GM19023 (cell line): Measurements from ENCODE around the gene PTH2.
"Not testable (repeated sequence)": the region's sequence is repeated elsewhere in the genome, so short reads cannot be mapped to it uniquely, and the experiment has no call there.

Source experiments
- ATAC-seq: cut with Tn5 transposase; IDR thresholded peaks from one replicate; pipeline ENCODE4 v1.9.1; 2021; ENCODE audit warnings: mild to moderate bottlenecking, moderate library complexity; ENCODE audit not compliant: unreplicated experiment

The PTH2 gene

GRCh38 chr19:49390131-49390928 lies 32.9 kb downstream of the PTH2 start:
- ATAC-seq: no peak

- ATAC-seq: no peak
Measured at GRCh38 chr19:49389406-49389805, 33.8 kb downstream of the PTH2 start.

GRCh38 chr19:49387936-49388372 lies 35.3 kb downstream of the PTH2 start, which contains the start of gene KASH5:
TSS of gene KASH5 (plus strand) at chr19:49388249. CDS start at chr19:49390884, 2,635 bp downstream.
- ATAC-seq: no peak

GRCh38 chr19:49383599-49383998 lies 39.6 kb downstream of the PTH2 start:
- no peak for ATAC-seq

- ATAC-seq: no peak
Measured at GRCh38 chr19:49382639-49383038, 40.6 kb downstream of the PTH2 start.

- no peak for ATAC-seq
Measured at GRCh38 chr19:49380391-49380790, 42.9 kb downstream of the PTH2 start.

GRCh38 chr19:49378512-49378911 lies 44.7 kb downstream of the PTH2 start:
- no peak for ATAC-seq

GRCh38 chr19:49374665-49375434 lies 48.4 kb downstream of the PTH2 start:
- ATAC-seq: no peak

- not testable (repeated sequence) for ATAC-seq
Measured at GRCh38 chr19:49373174-49373573, 50.1 kb downstream of the PTH2 start.
